T-helper 2 cell (primary cell): Measurements from ENCODE around the gene TRIM17.

Experiments used
- DNase-seq, 5 experiments: peaks; one replicate each; pipeline versions ENCODE4 v3.0.0 to v3.0.0-alpha.2; 2012 to 2022

The TRIM17 gene

DNA sequence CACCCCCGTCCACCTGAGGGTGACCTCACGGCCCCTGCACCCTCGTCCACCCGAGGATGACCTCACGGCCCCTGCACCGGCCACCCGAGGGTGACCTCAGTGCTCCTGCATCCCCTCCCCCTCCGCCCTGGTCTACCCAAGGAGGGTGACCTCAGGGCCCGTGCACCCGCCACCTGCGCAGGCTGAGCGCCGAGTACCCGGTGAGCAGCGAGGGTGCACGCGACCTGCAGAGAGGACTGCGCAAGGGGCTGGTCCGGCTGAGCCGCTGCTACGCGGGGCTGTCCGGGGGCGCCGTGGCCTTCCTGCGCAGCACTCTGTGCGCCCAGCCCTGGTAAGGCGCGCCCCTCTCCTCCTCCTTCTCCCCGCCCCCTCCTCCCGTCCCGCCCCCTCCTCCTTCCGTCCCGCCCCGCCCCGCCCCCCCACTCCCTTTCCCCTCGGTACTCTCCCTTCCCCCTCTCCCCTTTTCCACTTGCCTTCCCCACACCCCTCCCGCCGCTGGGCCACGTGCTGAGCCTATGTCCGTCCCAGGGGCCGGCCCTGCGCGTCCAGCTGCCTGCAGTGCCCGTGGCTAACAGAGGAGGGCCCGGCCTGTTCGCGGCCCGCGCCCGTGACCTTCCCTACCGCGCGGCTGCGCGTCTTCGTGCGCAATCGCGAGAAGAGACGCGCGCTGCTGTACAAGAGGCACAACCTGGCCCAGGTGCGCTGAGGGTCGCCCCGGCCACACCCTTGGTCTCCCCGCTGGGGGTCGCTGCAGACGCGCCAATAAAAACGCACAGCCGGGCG is 38.4 kb downstream of the TRIM17 start:
- DNase-seq: peak in 4 of 5 experiments; percentile 7 to 69 (median 29)

DNA sequence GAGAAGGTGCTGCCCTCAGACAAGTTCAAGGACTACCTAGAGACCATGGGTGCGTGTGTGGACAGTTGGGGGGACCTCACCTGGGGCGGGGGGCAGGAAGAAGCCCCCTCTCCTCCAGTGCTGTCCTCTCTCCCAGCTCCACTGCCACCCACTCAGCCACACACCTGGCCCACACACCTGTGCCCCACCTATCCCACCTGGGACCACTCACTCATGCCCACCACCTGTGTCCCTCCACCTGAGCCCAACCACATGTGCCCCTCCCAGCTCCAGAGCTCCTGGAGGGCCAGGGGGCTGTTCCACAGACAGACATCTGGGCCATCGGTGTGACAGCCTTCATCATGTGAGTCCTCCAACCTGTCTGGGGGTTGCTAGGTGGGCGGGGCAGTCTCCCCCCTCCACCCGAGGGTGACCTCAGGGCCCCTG is 39.0 kb downstream of the TRIM17 start:
- DNase-seq: no peak

DNA sequence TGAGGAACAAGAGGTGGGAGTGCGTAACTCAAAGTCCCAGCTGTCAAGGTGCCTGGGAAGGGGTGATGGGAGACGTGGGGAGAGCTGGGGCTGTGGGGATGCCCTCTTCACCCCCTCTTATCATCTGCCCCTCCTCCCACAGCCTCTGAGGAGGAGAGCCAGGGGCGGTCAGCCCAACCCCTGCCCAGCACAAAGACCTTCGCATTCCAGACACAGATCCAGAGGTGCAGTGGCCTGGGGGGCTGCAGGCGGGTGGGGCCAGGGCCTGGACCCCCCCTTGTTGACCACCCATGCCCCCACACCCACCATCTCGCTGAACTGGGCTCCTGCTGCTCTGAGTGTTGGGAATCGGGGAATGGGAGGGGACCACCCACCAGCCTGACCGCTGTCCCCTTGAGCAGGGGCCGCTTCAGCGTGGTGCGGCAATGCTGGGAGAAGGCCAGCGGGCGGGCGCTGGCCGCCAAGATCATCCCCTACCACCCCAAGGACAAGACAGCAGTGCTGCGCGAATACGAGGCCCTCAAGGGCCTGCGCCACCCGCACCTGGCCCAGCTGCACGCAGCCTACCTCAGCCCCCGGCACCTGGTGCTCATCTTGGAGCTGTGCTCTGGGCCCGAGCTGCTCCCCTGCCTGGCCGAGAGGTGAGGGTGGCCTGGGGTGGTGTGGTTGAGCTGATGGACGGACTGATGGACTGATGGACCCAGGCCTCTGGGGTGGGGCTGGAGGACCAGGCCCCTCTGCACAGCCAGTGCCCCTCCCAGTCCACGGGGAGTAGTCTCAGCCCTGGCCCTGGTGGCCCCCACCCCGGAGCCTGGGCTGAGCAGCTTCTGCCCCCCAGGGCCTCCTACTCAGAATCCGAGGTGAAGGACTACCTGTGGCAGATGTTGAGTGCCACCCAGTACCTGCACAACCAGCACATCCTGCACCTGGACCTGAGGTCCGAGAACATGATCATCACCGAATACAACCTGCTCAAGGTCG is 39.7 kb downstream of the TRIM17 start:
- peak in 1 of 5 experiments; percentile 1 for DNase-seq

DNA sequence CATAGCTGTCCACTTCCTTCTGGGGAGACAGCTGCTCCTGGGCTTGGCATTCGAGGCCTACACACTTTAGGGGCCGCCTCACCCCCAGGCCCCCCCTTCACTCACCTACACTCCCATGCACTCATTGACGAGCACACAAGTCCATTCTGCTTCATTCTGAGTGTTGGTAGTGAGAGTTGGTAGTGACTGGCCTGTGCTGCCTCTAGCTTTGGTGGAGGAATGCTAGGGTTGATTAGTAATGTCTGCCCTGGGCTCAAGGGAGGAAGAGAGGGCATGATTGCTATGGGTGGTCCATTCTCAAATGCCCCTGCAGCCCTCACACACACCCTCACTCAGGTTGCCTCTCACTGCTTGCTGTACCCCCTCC is 40.4 kb downstream of the TRIM17 start:
- peak in 1 of 5 experiments; percentile 29 for DNase-seq

DNA sequence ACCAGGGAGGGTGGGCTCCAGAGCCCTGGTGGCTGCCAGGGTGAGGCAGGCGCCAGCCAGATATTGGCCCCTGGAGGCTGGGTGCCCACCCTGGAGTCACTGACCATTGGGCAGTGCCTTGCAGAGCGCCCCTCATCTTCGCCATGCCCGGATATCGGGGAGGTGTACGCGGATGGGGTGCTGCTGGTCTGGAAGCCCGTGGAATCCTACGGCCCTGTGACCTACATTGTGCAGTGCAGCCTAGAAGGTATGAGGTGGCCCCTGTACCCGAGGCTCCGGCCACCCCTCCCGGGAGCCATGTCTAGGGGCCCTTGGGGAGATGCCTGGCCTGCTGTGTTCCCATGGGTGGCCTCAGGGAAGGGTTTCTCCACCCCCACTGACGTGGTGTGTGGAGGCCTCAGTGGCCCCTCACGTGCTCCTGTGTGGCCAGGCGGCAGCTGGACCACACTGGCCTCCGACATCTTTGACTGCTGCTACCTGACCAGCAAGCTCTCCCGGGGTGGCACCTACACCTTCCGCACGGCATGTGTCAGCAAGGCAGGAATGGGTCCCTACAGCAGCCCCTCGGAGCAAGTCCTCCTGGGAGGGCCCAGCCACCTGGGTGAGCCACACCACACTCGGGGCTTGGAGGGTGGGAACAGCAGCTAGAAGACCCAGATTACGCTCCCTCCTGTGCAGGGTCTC is 40.9 kb downstream of the TRIM17 start:
- DNase-seq: peak in 1 of 5 experiments; percentile 2

- DNase-seq: peak in 1 of 5 experiments; percentile 1
Measured at GRCh38 chr1:228374711-228375577, 41.7 kb downstream of the TRIM17 start.

DNA sequence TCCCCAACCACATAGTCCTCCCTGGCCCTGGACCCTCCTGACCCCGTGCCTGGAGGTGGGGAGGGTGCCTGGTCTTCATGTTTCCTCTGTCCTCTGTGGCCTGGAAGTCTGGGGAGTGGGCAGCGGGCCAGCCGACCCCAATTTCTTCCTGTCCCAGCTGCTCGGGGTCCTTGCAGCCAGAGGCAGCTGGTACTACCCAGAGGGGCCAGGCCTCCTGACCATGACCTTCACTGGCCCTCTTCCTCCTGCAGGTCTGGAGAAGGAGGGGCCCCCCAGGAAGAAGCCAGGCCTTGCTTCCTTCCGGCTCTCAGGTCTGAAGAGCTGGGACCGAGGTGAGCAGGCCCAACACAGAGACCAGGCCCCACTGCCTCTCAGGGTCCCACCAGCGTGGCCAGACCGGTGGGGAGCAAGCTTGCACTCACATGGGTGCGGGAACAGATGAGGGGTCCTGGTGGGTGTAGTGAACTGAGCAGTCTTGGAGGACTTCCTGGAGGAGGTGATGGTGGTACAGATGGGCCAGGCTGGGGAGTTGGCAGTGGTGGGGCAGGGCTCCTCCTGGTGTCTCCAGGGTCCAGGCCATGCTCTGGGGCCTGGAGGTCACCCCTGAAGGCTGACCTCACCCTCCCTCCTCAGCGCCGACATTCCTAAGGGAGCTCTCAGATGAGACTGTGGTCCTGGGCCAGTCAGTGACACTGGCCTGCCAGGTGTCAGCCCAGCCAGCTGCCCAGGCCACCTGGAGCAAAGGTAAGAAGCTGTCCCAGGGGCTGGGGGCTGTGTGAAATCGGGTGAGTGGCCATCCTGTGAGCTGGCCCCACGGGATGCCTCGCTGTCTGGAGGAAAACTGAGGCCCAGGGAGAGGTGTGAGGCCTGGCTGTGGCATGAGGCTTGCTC is 42.7 kb downstream of the TRIM17 start:
- DNase-seq: no peak

GRCh38 chr1:228373004-228373680 is 43.5 kb downstream of the TRIM17 start:
- DNase-seq: no peak

GRCh38 chr1:228372183-228373003 is 44.3 kb downstream of the TRIM17 start:
- no peak for DNase-seq

DNA sequence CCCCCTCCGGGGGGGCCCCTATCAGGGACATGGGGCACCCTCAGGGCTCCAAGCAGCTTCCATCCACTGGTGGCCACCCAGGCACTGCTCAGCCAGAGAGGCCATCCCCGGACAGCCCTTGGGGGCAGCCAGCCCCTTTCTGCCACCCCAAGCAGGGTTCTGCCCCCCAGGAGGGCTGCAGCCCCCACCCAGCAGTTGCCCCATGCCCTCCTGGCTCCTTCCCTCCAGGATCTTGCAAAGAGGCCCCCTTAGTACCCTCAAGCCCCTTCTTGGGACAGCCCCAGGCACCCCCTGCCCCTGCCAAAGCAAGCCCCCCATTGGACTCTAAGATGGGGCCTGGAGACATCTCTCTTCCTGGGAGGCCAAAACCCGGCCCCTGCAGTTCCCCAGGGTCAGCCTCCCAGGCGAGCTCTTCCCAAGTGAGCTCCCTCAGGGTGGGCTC is 44.9 kb downstream of the TRIM17 start:
- no peak for DNase-seq

- no peak for DNase-seq
Measured at GRCh38 chr1:228370941-228371740, 45.5 kb downstream of the TRIM17 start.

GRCh38 chr1:228370439-228370940 is 46.2 kb downstream of the TRIM17 start:
- DNase-seq: no peak

- no peak for DNase-seq
Measured at GRCh38 chr1:228369608-228370438, 46.8 kb downstream of the TRIM17 start.

GRCh38 chr1:228368801-228369607 is 47.7 kb downstream of the TRIM17 start:
- DNase-seq: no peak

DNA sequence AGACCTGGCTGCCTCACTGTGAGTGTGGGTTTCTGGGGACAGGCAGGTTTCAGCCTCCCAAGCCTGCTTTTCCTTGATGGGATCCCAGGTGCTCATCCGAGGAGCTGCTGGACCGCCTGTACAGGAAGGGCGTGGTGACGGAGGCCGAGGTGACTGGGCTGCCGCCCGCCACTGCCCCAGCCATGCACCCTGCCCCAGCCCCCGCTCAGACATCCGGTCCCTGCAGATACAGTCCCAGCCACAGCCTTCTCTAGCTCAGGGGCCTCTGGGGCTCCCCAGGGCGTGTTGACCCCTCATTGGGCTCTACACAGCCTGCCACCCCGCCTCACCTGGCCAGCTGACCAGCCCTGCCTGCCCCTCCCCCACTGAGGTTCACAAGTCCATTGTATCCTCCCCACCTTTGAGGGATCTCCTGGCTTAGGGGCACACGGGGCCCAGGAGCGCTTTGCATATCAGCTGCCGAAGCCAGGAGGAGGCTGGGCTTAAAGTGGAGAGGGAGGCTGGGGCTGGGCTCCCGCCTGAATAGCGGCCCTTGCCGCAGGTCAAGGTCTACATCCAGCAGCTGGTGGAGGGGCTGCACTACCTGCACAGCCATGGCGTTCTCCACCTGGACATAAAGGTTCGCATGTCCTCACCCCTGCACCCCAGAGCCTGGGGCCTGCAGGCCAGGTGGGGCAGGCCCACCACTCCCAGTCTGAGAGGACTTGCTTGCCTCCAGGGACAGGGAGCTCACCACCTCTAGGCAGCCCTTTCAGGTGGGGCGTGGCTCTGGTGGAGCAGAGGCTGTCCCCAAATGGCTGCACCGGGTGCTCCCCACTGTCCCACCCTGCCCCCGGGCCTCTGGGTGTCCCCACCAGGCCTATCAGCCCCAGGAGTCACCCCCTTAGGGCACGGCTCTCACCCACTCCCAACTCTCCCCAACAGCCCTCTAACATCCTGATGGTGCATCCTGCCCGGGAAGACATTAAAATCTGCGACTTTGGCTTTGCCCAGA is 48.6 kb downstream of the TRIM17 start:
- no peak for DNase-seq
